ENCODE measurements around the gene ZNF211. TPM values are rescaled to one million over a fixed set of nuclear protein-coding genes. Genes with fewer than 3 reads are reported as not detected.

ZNF211 gene
- total and polyA plus RNA-seq, 10 of the 15 experiments (the other 5 are each of a cell fraction or from before 2014, with no cell fraction given), result 2.1 to 20.6 (median 9.3) TPM

- H3K9me3 ChIP-seq (replicated peaks; ENCODE audit: control insufficient read depth, insufficient read depth, low read length), result peaks cover 79% of the 10 kb centered on the region
- TF ChIP-seq ZNF217 (IDR thresholded peaks at IDR 0.05), result peak; percentile 85; the same call in 1 of the 2 replicates
- TF ChIP-seq ATF3 (IDR thresholded peaks at IDR 0.05; ENCODE audit: borderline replicate concordance, extremely low read depth, low read depth, low read length), result no peak
- TF ChIP-seq MLLT1 (IDR thresholded peaks at IDR 0.05), result 0 out of 2 replicates have a peak, but pooled peaks have one; percentile 48
- TF ChIP-seq CBX5 (IDR thresholded peaks at IDR 0.05; ENCODE audit: low read depth), result peak; percentile 98
- 0 out of 2 replicates have a peak, but pooled peaks have one; percentile 72 for TF ChIP-seq CBX3 (IDR thresholded peaks at IDR 0.05; ENCODE audit: borderline replicate concordance, low read depth)
- no peak for TF ChIP-seq DPF2 (IDR thresholded peaks at IDR 0.05)
- peak; percentile 96 for TF ChIP-seq KLF5 (IDR thresholded peaks at IDR 0.05; ENCODE audit: partially characterized antibody)
- H3K4me3 ChIP-seq, result no peak overlapping the region
- ChIA-PET SMC1A (ENCODE audit: uncharacterized antibody, unreplicated experiment) (no interaction called here), RAD21 (ENCODE audit: unreplicated experiment) (no interaction called here), POLR2A (interaction anchor here (0.6 kb wide), 1 partner anchor 648 kb away, joined by 5 read pairs; no protein-coding TSS in a partner anchor), CTCF (no interaction called here)
- peaks cover 3% of the 10 kb centered on the region for H3K79me2 ChIP-seq (ENCODE audit: control insufficient read depth, insufficient read depth, low read length)
- WGBS (ENCODE audit: insufficient coverage, insufficient replicate concordance, low lambda C conversion rate, missing lambda C conversion rate), result 98% methylated on average over 10 of the region's 10 CpGs
- peaks cover 8 to 46% of the 10 kb centered on the region in 2 experiments for H3K36me3 ChIP-seq (ENCODE audit: control insufficient read depth in 2 of 2, insufficient read depth in 2 of 2, low read length in 1 of 2)
- BruUV-seq (replicated peaks), result no TSS peak
- ATAC-seq, result no peak
- H3K4me1 ChIP-seq (ENCODE audit: control insufficient read depth, insufficient read depth, low read length), result no peaks in the 10 kb centered on the region
- no peaks in the 10 kb centered on the region for H3K27me3 ChIP-seq (replicated peaks in 1 of 2; ENCODE audit: control insufficient read depth in 2 of 2, insufficient read depth in 2 of 2, low read length in 1 of 2)
- in situ Hi-C loops (cut with MboI) (no loop called here), intact Hi-C loops (cut with micrococcal nuclease; ENCODE audit: unreplicated experiment) (no loop called here)
- H3K9ac ChIP-seq (ENCODE audit: control insufficient read depth, insufficient read depth, low read length), result no peak overlapping the region
- H4K20me1 ChIP-seq (ENCODE audit: control insufficient read depth, insufficient read depth), result no peaks in the 10 kb centered on the region
- FAIRE-seq, result no peak
- no peak overlapping the region for H3K4me2 ChIP-seq (ENCODE audit: control insufficient read depth, insufficient read depth)
- DNase-seq (ENCODE audit: low read depth, low spot score), result no peak
- no peak overlapping the region for H2AFZ ChIP-seq (ENCODE audit: control insufficient read depth, low read depth, low read length)
- H3K27ac ChIP-seq (ENCODE audit: control insufficient read depth, insufficient read depth), result no peak overlapping the region
Observed at GRCh38 chr19:57620673-57621348, 12.2 kb upstream of the ZNF211 start.
